Measurements from ENCODE around the gene RAN.

The RAN gene

GRCh38 chr12:130871286-130872178 lies at the start of gene RAN:
RAN (plus strand) TSS chr12:130872066; CDS start chr12:130872594, 528 bp downstream.
- Mint-ChIP-seq H3K27me3 (no peaks in the 10 kb centered on the region), H3K9me3 (no peaks in the 10 kb centered on the region), H3K4me3 (peak within 1 kb of the TSS; percentile 98), H3K4me1 (peaks cover 73% of the 10 kb centered on the region), H3K27ac (peak within 1 kb of the TSS; percentile 99), H3K36me3 (peaks cover 33% of the 10 kb centered on the region)

- no peak overlapping the region for H3K4me3 Mint-ChIP-seq
- no peaks in the 10 kb centered on the region for H3K27me3 Mint-ChIP-seq
- H3K4me1 Mint-ChIP-seq, result peaks cover 17% of the 10 kb centered on the region
- H3K36me3 Mint-ChIP-seq, result peaks cover 3% of the 10 kb centered on the region
- no peak overlapping the region for H3K27ac Mint-ChIP-seq
- no peaks in the 10 kb centered on the region for H3K9me3 Mint-ChIP-seq
These were observed 46.1 kb upstream of the RAN start for GRCh38 chr12:130825771-130826150.

- Mint-ChIP-seq H3K27me3 (no peaks in the 10 kb centered on the region), H3K36me3 (peaks cover 2% of the 10 kb centered on the region), H3K4me1 (peaks cover 17% of the 10 kb centered on the region), H3K27ac (no peak overlapping the region), H3K4me3 (no peak overlapping the region), H3K9me3 (no peaks in the 10 kb centered on the region)
These were observed 45.6 kb upstream of the RAN start for GRCh38 chr12:130826151-130826801.

GRCh38 chr12:130827432-130827831 lies 44.4 kb upstream of the RAN start:
- no peaks in the 10 kb centered on the region for H3K27me3 Mint-ChIP-seq
- H3K36me3 Mint-ChIP-seq, result peaks cover 2% of the 10 kb centered on the region
- peak overlapping the region; percentile 14 for H3K27ac Mint-ChIP-seq
- H3K4me1 Mint-ChIP-seq, result peaks cover 17% of the 10 kb centered on the region
- H3K4me3 Mint-ChIP-seq, result no peak overlapping the region
- no peaks in the 10 kb centered on the region for H3K9me3 Mint-ChIP-seq

GRCh38 chr12:130828895-130829294 lies 43.0 kb upstream of the RAN start:
- H3K27ac Mint-ChIP-seq, result no peak overlapping the region
- H3K27me3 Mint-ChIP-seq, result no peaks in the 10 kb centered on the region
- peaks cover 21% of the 10 kb centered on the region for H3K4me1 Mint-ChIP-seq
- H3K36me3 Mint-ChIP-seq, result no peaks in the 10 kb centered on the region
- H3K9me3 Mint-ChIP-seq, result no peaks in the 10 kb centered on the region
- H3K4me3 Mint-ChIP-seq, result no peak overlapping the region

- Mint-ChIP-seq H3K36me3 (no peaks in the 10 kb centered on the region), H3K4me3 (no peak overlapping the region), H3K27ac (no peak overlapping the region), H3K27me3 (no peaks in the 10 kb centered on the region), H3K4me1 (peaks cover 21% of the 10 kb centered on the region), H3K9me3 (no peaks in the 10 kb centered on the region)
These were observed 42.2 kb upstream of the RAN start for GRCh38 chr12:130829391-130830245.

- no peaks in the 10 kb centered on the region for H3K9me3 Mint-ChIP-seq
- H3K27ac Mint-ChIP-seq, result no peak overlapping the region
- peaks cover 21% of the 10 kb centered on the region for H3K4me1 Mint-ChIP-seq
- no peak overlapping the region for H3K4me3 Mint-ChIP-seq
- H3K36me3 Mint-ChIP-seq, result no peaks in the 10 kb centered on the region
- H3K27me3 Mint-ChIP-seq, result no peaks in the 10 kb centered on the region
These were observed 41.7 kb upstream of the RAN start for GRCh38 chr12:130830246-130830551.

GRCh38 chr12:130831246-130831645 lies 40.6 kb upstream of the RAN start:
- no peaks in the 10 kb centered on the region for H3K9me3 Mint-ChIP-seq
- peaks cover 25% of the 10 kb centered on the region for H3K4me1 Mint-ChIP-seq
- H3K27me3 Mint-ChIP-seq, result no peaks in the 10 kb centered on the region
- no peak overlapping the region for H3K4me3 Mint-ChIP-seq
- H3K36me3 Mint-ChIP-seq, result peaks cover 2% of the 10 kb centered on the region
- no peak overlapping the region for H3K27ac Mint-ChIP-seq

- Mint-ChIP-seq H3K4me1 (peaks cover 31% of the 10 kb centered on the region), H3K36me3 (peaks cover 2% of the 10 kb centered on the region), H3K9me3 (no peaks in the 10 kb centered on the region), H3K4me3 (no peak overlapping the region), H3K27ac (no peak overlapping the region), H3K27me3 (no peaks in the 10 kb centered on the region)
These were observed 39.9 kb upstream of the RAN start for GRCh38 chr12:130831876-130832405.

GRCh38 chr12:130832561-130833209 lies 39.2 kb upstream of the RAN start:
- Mint-ChIP-seq H3K4me1 (peaks cover 33% of the 10 kb centered on the region), H3K27ac (no peak overlapping the region), H3K4me3 (no peak overlapping the region), H3K36me3 (peaks cover 2% of the 10 kb centered on the region), H3K9me3 (no peaks in the 10 kb centered on the region), H3K27me3 (no peaks in the 10 kb centered on the region)

- no peak overlapping the region for H3K27ac Mint-ChIP-seq
- no peaks in the 10 kb centered on the region for H3K27me3 Mint-ChIP-seq
- H3K36me3 Mint-ChIP-seq, result peaks cover 2% of the 10 kb centered on the region
- H3K4me3 Mint-ChIP-seq, result no peak overlapping the region
- no peaks in the 10 kb centered on the region for H3K9me3 Mint-ChIP-seq
- H3K4me1 Mint-ChIP-seq, result peaks cover 42% of the 10 kb centered on the region
These were observed 36.9 kb upstream of the RAN start for GRCh38 chr12:130835011-130835410.

GRCh38 chr12:130835436-130835835 lies 36.4 kb upstream of the RAN start:
- no peaks in the 10 kb centered on the region for H3K27me3 Mint-ChIP-seq
- H3K4me3 Mint-ChIP-seq, result no peak overlapping the region
- peaks cover 39% of the 10 kb centered on the region for H3K4me1 Mint-ChIP-seq
- no peaks in the 10 kb centered on the region for H3K9me3 Mint-ChIP-seq
- no peak overlapping the region for H3K27ac Mint-ChIP-seq
- H3K36me3 Mint-ChIP-seq, result peaks cover 2% of the 10 kb centered on the region

GRCh38 chr12:130838284-130838950 lies 33.4 kb upstream of the RAN start:
- Mint-ChIP-seq H3K9me3 (no peaks in the 10 kb centered on the region), H3K36me3 (peaks cover 2% of the 10 kb centered on the region), H3K4me3 (peak overlapping the region; percentile 80), H3K27ac (no peak overlapping the region), H3K4me1 (peaks cover 40% of the 10 kb centered on the region), H3K27me3 (no peaks in the 10 kb centered on the region)

GRCh38 chr12:130838951-130839769 lies 32.7 kb upstream of the RAN start, which contains the start of gene STX2:
STX2 (minus strand) TSS chr12:130839250; CDS start chr12:130839099, 151 bp downstream.
- no peaks in the 10 kb centered on the region for H3K9me3 Mint-ChIP-seq
- H3K36me3 Mint-ChIP-seq, result peaks cover 2% of the 10 kb centered on the region
- H3K27me3 Mint-ChIP-seq, result no peaks in the 10 kb centered on the region
- H3K4me3 Mint-ChIP-seq, result peak within 1 kb of the TSS; percentile 80
- H3K27ac Mint-ChIP-seq, result peak within 1 kb of the TSS; percentile 83
- peaks cover 37% of the 10 kb centered on the region for H3K4me1 Mint-ChIP-seq

All from activated naive CD4-positive, alpha-beta T cell treated with anti-CD3 and anti-CD28 coated beads, Interleukin-2, amount 50 U/mL, for 24 hours (primary cell).